Globus pallidus (tissue), 1 donor: ENCODE data around the gene CPS1.
A peak's percentile ranks its signal among the peaks of the same experiment; 100 is the strongest.

Source experiments
- DNase-seq: peaks from one replicate; pipeline ENCODE4 v3.0.0-alpha.2; 2015; ENCODE audit warnings: low spot score

The CPS1 gene

DNA sequence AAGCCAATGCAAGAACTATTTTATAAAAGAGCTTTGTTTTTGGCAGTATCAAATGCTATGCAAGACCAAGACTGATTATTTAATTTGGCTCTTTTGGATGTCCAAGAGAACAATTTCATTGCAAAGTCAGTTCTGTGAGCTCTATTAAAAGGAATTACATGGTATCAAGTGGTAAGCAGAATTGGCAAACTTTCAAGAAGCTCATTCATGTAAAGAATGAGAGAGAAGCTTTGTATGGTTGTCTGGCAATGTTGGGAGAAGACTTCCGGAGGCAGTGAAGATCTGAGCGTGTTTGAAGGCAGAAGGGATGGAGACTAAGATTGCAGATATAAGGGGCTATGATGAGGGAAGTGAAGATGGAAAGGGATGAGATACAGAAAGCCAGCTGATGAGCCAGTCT is 49.6 kb downstream of the CPS1 start:
- no peak for DNase-seq

DNA sequence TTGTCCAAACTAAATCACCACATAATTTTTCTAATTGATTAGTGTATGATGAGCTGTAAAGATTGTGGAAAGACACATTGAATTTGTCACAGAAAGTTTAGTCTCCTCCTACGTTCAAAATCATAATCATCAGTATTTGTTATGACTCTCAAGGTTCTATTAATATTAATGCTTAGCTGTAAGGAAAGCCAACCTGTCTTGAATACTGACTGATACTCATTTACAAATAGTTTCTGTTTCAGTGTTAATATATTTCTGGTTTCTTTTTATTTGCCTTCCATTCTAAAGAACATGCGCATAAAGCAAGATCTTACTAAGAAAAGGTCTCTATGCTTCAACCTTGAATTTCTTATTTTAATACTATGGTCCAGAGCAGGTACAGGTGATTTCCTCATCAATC is 55.1 kb downstream of the CPS1 start:
- DNase-seq, result no peak

DNA sequence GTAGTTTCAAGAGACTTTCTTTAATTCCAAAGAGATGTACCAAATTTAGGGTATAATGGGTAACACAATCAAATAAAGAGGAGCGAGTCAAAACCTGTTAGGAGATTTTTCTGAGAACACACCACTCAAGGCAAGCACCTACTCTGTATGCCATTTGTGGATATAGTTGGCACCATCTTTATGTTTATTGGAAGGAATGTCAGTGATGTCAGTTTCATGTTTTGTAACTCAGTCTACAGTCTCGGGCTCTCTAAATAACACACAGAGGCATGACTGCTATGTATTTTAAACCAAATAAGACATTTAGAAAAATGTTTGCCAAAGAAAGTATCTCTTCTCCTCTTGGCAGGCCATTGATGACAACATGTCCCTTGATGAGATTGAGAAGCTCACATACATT is 59.7 kb downstream of the CPS1 start:
- no peak for DNase-seq

DNA sequence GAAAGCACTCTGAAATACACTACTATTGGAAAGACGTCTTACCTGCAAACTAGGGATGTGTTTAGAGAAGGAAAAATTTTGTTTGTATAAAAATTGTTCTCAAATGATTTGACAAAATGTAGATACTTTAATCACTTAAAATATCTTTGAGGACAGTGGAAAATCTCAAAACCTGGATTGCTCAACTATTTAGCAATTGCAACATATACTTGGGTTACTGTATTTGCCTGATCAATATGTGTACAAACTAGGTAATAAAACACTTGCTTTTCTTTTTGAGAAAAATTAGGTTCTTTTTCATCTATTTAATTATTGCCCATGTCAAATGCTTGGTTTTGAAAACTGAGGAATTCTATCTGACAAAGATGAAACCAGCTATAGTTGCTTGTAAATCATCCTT is 60.9 kb downstream of the CPS1 start:
- DNase-seq, result no peak

GRCh38 chr2:210617732-210618330 is 61.4 kb downstream of the CPS1 start:
- peak; percentile 89 for DNase-seq

GRCh38 chr2:210620456-210620855 is 64.1 kb downstream of the CPS1 start:
- DNase-seq, result no peak

- no peak for DNase-seq
Measured at GRCh38 chr2:210623506-210623905, 67.1 kb downstream of the CPS1 start.

GRCh38 chr2:210626849-210627248 is 70.5 kb downstream of the CPS1 start:
- no peak for DNase-seq

GRCh38 chr2:210630873-210631560 is 74.6 kb downstream of the CPS1 start:
- peak; percentile 63 for DNase-seq

DNA sequence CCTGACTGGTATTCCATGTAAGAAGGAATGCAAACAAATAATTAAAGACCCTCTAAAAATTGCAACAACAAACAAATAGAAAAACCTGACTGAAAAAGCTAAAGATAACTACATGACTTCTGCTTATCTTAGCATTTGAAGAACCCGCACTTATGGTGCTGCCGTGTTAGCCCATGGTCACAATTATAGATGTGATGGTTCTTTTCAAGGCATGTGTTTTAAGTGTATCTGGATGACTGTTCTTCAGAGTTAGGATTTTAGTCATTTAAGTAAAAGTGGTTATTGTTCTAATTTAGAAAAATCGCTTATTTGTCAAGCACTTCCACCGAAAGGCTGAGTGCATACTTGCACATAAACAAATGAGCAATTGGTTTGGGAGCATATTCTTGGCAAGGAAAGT is 77.3 kb downstream of the CPS1 start:
- DNase-seq, result no peak

DNA sequence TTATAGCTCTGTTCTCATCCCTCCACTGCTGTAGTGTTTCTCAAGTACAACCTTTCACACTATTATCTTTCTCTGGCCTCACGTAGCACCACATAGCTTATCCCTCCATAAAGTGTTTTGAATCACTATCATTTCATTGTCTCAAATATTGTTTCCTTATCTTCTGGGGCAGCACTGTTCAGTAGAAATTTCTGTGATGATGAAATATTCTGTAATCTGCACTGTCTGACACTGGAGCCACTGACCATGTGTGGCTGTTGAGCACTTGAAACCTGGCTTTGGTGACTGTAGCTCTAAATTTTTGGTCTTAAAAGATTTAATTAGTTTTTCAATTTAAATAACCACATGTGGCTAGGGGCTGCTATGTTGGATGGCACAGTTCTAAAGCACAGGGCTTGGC is 78.9 kb downstream of the CPS1 start:
- DNase-seq, result no peak

GRCh38 chr2:210642333-210642732 is 85.9 kb downstream of the CPS1 start:
- DNase-seq, result no peak

GRCh38 chr2:210647151-210647550 is 90.8 kb downstream of the CPS1 start:
- no peak for DNase-seq

- DNase-seq, result no peak
Measured at GRCh38 chr2:210654091-210654490, 97.7 kb downstream of the CPS1 start.

DNA sequence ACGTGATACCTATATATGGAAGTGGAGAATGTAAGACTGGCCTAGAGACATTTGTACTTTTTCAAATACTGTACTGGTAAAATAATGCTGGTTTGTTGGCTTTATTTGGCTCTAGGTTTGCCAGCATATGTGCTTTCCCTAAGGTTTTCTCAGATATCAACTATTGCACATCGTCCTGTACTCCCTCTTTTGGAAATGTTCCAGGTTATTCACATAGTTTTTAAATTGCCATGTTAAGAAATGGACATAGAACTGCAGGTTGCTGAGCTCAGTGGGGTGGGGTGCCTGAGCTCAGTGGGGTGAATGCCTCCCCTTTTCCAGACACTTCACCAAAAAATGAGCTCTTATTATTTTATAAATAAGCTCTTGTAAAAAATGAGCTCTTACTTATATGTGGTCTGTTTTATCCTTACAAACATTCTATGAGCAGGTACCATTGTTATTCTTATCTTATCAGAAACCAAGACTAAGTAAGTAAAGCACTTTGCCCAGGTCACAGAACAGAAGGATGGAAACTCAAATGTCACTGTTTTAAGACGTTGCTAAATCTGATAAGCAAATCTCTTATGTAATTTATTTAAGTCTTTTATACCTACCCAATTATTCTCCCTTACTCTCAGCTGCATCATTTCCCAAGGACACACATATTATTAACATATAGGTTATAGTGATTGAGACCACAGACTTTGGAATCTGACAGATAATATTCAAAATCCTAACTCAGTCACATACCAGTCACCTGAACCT is 99.0 kb downstream of the CPS1 start:
- no peak for DNase-seq

DNA sequence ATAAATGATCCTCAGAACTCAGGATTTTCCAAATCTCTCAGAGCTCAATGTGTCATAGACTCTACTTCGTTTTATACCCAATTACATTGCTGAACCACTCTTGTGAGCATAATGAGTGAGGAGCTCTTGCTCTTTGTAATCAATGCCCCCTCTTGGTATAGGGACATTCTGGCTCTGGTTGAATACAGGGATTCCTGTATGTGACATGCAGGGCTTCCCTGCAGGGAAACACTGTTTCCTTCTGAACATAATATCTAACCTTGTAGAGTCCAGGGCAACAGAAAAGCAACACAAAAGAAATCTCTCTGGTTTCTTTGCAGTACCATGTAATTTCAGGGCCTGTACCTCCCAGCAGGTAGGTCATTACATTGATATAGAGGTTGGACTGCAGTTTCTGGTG is 101.5 kb downstream of the CPS1 start:
- no peak for DNase-seq

GRCh38 chr2:210660751-210661150 is 104.4 kb downstream of the CPS1 start:
- no peak for DNase-seq

- no peak for DNase-seq
Measured at GRCh38 chr2:210662560-210662959, 106.2 kb downstream of the CPS1 start.

GRCh38 chr2:210663631-210664089 is 107.3 kb downstream of the CPS1 start:
- DNase-seq, result peak; percentile 74

- DNase-seq, result no peak
Measured at GRCh38 chr2:210667711-210668110, 111.3 kb downstream of the CPS1 start.

GRCh38 chr2:210671065-210671464 is 114.7 kb downstream of the CPS1 start:
- DNase-seq, result peak; percentile 52

DNA sequence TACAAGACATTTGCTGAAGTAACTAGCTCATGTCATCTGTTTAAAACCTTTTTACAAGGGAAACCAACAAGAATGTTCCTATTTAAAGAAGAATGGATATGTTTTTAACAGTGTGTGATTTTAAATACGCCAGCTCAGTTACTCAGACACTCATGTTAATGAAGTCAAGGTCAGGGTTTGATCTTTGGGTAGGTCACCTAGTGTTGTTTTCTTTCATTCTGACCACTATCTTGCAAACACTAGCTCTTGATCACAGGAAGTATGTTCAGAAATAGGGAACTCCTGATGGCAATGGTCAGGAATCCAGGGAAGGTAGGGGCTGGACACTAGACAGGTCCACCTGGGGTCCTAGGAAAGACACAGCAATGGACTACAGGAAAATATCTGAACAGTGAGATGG is 116.7 kb downstream of the CPS1 start:
- DNase-seq, result no peak

- DNase-seq, result no peak
Measured at GRCh38 chr2:210676067-210676466, 119.7 kb downstream of the CPS1 start.
